ENCODE measurements around the gene MLYCD. TPM values are rescaled to one million over a fixed set of nuclear protein-coding genes. Genes with fewer than 3 reads are reported as not detected.

MLYCD gene
- total and polyA plus RNA-seq, 4 donors, result 3.7 to 24.4 (median 7.5) TPM

DNA sequence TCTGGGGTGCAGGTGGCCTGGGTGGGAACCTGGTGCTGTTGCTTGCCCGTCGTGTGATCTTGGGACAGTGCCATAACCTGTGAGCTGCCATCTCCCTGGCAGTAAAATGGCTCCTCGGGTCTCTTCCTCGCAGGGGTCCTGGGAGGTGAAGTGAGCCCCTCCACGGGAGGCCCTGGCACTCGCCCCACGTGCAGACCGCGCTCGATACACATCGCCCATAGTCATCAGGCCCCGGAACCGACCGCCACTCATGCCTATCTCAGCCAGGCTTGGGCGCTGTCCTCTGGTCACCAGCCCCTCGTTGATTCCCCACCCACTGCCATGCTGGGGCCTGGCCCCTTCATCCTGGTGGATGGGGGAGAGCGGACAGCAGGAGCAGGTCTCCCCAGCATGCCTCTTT is 32.6 kb downstream of the MLYCD start:
- Histone ChIP-seq H3K9ac (ENCODE audit: low read depth in 1 of 2, low read length in 2 of 2) (no peak overlapping the region), H3K4me1 (ENCODE audit: control insufficient read depth in 4 of 4, insufficient read depth in 4 of 4, low read length in 3 of 4) (peaks cover 2 to 20% (median 16%) of the 10 kb centered on the region in 4 donors), H3K36me3 (ENCODE audit: control insufficient read depth in 4 of 4, insufficient read depth in 3 of 4, low read depth in 1 of 4, low read length in 3 of 4) (no peaks in the 10 kb centered on the region), H3K9me3 (ENCODE audit: control insufficient read depth in 4 of 4, low read length in 3 of 4) (no peaks in the 10 kb centered on the region), H3K27me3 (ENCODE audit: control insufficient read depth in 4 of 4, insufficient read depth in 4 of 4, low read length in 3 of 4) (no peaks in the 10 kb centered on the region), H3K4me3 (ENCODE audit: low read depth in 1 of 3, low read length in 3 of 3) (no peak overlapping the region), H3K27ac (ENCODE audit: low read depth in 1 of 2, low read length in 2 of 2) (no peak overlapping the region)
- WGBS, result 95% methylated on average over 17 of the region's 17 CpGs
- TF ChIP-seq GABPA (IDR thresholded peaks at IDR 0.05 in 1 of 2, conservative IDR thresholded peaks at IDR 0.05 in 1 of 2), result no peak
- TF ChIP-seq JUND (IDR thresholded peaks at IDR 0.05), result no peak
- no peak for TF ChIP-seq ATF3 (IDR thresholded peaks at IDR 0.05)
- no peak for TF ChIP-seq NR2F2 (IDR thresholded peaks at IDR 0.05)
- TF ChIP-seq MAX (IDR thresholded peaks at IDR 0.05), result no peak
- no peak for TF ChIP-seq FOXA1 (IDR thresholded peaks at IDR 0.05)
- TF ChIP-seq ZBTB33 (IDR thresholded peaks at IDR 0.05), result no peak
- TF ChIP-seq HNF4A (conservative IDR thresholded peaks at IDR 0.05), result no peak
- no peak for TF ChIP-seq RAD21 (IDR thresholded peaks at IDR 0.05)
- TF ChIP-seq, protein P1, sequence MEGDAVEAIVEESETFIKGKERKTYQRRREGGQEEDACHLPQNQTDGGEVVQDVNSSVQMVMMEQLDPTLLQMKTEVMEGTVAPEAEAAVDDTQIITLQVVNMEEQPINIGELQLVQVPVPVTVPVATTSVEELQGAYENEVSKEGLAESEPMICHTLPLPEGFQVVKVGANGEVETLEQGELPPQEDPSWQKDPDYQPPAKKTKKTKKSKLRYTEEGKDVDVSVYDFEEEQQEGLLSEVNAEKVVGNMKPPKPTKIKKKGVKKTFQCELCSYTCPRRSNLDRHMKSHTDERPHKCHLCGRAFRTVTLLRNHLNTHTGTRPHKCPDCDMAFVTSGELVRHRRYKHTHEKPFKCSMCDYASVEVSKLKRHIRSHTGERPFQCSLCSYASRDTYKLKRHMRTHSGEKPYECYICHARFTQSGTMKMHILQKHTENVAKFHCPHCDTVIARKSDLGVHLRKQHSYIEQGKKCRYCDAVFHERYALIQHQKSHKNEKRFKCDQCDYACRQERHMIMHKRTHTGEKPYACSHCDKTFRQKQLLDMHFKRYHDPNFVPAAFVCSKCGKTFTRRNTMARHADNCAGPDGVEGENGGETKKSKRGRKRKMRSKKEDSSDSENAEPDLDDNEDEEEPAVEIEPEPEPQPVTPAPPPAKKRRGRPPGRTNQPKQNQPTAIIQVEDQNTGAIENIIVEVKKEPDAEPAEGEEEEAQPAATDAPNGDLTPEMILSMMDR (IDR thresholded peaks at IDR 0.05; ENCODE audit: low read depth, low read length, missing input control), result no peak
- TF ChIP-seq TAF1 (conservative IDR thresholded peaks at IDR 0.05), result no peak
- TF ChIP-seq RXRA (IDR thresholded peaks at IDR 0.05), result no peak
- TF ChIP-seq SP1 (IDR thresholded peaks at IDR 0.05), result no peak
- no peak for TF ChIP-seq FOXA2 (IDR thresholded peaks at IDR 0.05)
- no peak for TF ChIP-seq EGR1 (IDR thresholded peaks at IDR 0.05; ENCODE audit: low read depth in 2 of 2)
- TF ChIP-seq HNF4G (IDR thresholded peaks at IDR 0.05), result no peak
- no peak for TF ChIP-seq REST (IDR thresholded peaks at IDR 0.05)
- no peak for TF ChIP-seq YY1 (IDR thresholded peaks at IDR 0.05)
- no peak for DNase-seq (ENCODE audit: low spot score)

Measured in liver (tissue), 9 donors.